H1 (cell line): ENCODE measurements around the gene HID1. TPM values are rescaled to one million over a fixed set of nuclear protein-coding genes. Genes with fewer than 3 reads are reported as not detected.

Experiments
- CTCF ChIA-PET: fragments of 300-600 bp; sonication (Branson Sonifier 250); formaldehyde crosslinking; loops from one replicate; lab custom pipeline; 2021; ENCODE audit not compliant: partially characterized antibody; lab: Charles Lee
- POLR2A ChIA-PET: fragments of 300-600 bp; sonication (Branson Sonifier 250); formaldehyde crosslinking; loops from one replicate; lab custom pipeline; 2021; ENCODE audit warnings: inconsistent platforms; ENCODE audit not compliant: partially characterized antibody; lab: Charles Lee
- DNase-seq, 2 experiments: peaks; one replicate each; pipeline versions ENCODE4 v3.0.0 to v3.0.0-alpha.2; 2010 to 2022; ENCODE audit warnings: low spot score in 2 of 2, low read depth in 1 of 2, mixed read lengths in 1 of 2
- FAIRE-seq: peaks from 2 replicates; lab custom pipeline; 2011; peaks lifted over from hg19 to GRCh38; lab: Jason Lieb, UNC
- H2AFZ ChIP-seq: 2 replicates; pipeline ENCODE4 v1.8.1; 2012; ENCODE audit warnings: low read length, inconsistent platforms
- H2AK5ac ChIP-seq: 2 replicates; pipeline ENCODE4 v1.6.1; 2013; ENCODE audit warnings: low read depth, low read length
- H2BK120ac ChIP-seq: replicated peaks from 2 replicates; pipeline ENCODE3; 2013; ENCODE audit warnings: low read depth, low read length, inconsistent platforms
- H2BK12ac ChIP-seq: 2 replicates; pipeline ENCODE4 v1.6.1; 2013; ENCODE audit warnings: low read depth, low read length
- H2BK15ac ChIP-seq: 2 replicates; pipeline ENCODE4 v1.6.1; 2013; ENCODE audit warnings: low read length
- H2BK20ac ChIP-seq: 2 replicates; pipeline ENCODE4 v1.6.1; 2013; ENCODE audit warnings: low read length
- H2BK5ac ChIP-seq: 2 replicates; pipeline ENCODE4 v1.6.1; 2013; ENCODE audit warnings: low read depth, low read length
- H3K14ac ChIP-seq: 2 replicates; pipeline ENCODE4 v1.6.1; 2013; ENCODE audit warnings: inconsistent platforms; ENCODE audit not compliant: insufficient read length
- H3K18ac ChIP-seq: 2 replicates; pipeline ENCODE4 v1.6.1; 2013; ENCODE audit warnings: low read length; ENCODE audit errors: extremely low read depth
- H3K23ac ChIP-seq: 2 replicates; pipeline ENCODE4 v1.6.1; 2013; ENCODE audit warnings: inconsistent platforms; ENCODE audit not compliant: insufficient read length
- H3K23me2 ChIP-seq: 2 replicates; pipeline ENCODE4 v1.6.1; 2013; ENCODE audit warnings: low read depth, low read length
- H3K27ac ChIP-seq: 2 replicates; pipeline ENCODE4 v1.6.1; 2011; ENCODE audit warnings: low read depth, low read length, inconsistent platforms
- H3K27me3 ChIP-seq, 4 experiments: replicated peaks in 1 of 4; 1 replicate in 1 of 4; 2 replicates in 3 of 4; pipeline versions ENCODE4 v1.6.1 to v1.8.1; 2011 to 2013; ENCODE audit warnings: low read length in 3 of 4, mild to moderate bottlenecking in 3 of 4, inconsistent platforms in 2 of 4, mixed read lengths in 2 of 4, moderate library complexity in 1 of 4; ENCODE audit not compliant: control insufficient read depth in 3 of 4, insufficient read depth in 3 of 4; ENCODE audit errors: extremely low read depth in 1 of 4
- H3K36me3 ChIP-seq, 4 experiments: 2 replicates each; pipeline versions ENCODE4 v1.6.1 to v1.8.1; 2011 to 2013; ENCODE audit warnings: mild to moderate bottlenecking in 4 of 4, low read length in 3 of 4, moderate library complexity in 2 of 4, control low read depth in 1 of 4, inconsistent platforms in 1 of 4; ENCODE audit not compliant: insufficient read depth in 4 of 4, control insufficient read depth in 2 of 4
- H3K4ac ChIP-seq: replicated peaks from 2 replicates; pipeline ENCODE3; 2013; ENCODE audit warnings: low read length, low read depth, mixed read lengths, inconsistent platforms; ENCODE audit not compliant: insufficient read length
- H3K4me1 ChIP-seq, 4 experiments: replicated peaks in 1 of 4; 1 replicate in 1 of 4; 2 replicates in 3 of 4; pipeline versions ENCODE4 v1.6.1 to v1.8.1; 2011 to 2013; ENCODE audit warnings: low read length in 3 of 4, inconsistent platforms in 2 of 4, mixed read lengths in 1 of 4; ENCODE audit not compliant: insufficient read depth in 4 of 4, control insufficient read depth in 3 of 4
- H3K4me2 ChIP-seq, 2 experiments: 2 replicates each; pipeline versions ENCODE4 v1.6.1 to v1.8.1; 2011 to 2013; ENCODE audit warnings: low read depth in 2 of 2, low read length in 2 of 2, control low read depth in 1 of 2, inconsistent platforms in 1 of 2, mild to moderate bottlenecking in 1 of 2; ENCODE audit not compliant: insufficient read depth in 1 of 2
- H3K4me3 ChIP-seq, 4 experiments: fragments of 200-600, 300-600 bp in 1 of 4; sonication (generic), shearing (Covaris generic), sonication (Bioruptor Twin) in 1 of 4; 2 replicates each; pipeline versions ENCODE4 v1.5.1 to v1.8.1; 2011 to 2016; ENCODE audit warnings: low read length in 4 of 4, low read depth in 3 of 4, control low read depth in 2 of 4, inconsistent platforms in 2 of 4, mild to moderate bottlenecking in 2 of 4, mixed read lengths in 1 of 4, moderate library complexity in 1 of 4; ENCODE audit not compliant: insufficient read depth in 2 of 4; ENCODE audit errors: extremely low read depth in 1 of 4
- H3K56ac ChIP-seq: replicated peaks from 2 replicates; pipeline ENCODE3; 2013; ENCODE audit warnings: low read depth, mild to moderate bottlenecking, mixed read lengths, low read length, inconsistent platforms; ENCODE audit not compliant: insufficient read length
- H3K79me1 ChIP-seq: 2 replicates; pipeline ENCODE4 v1.6.1; 2013; ENCODE audit warnings: low read depth, low read length, control low read depth
- H3K79me2 ChIP-seq, 2 experiments: 2 replicates each; pipeline versions ENCODE4 v1.6.1 to v1.8.1; 2012 to 2013; ENCODE audit warnings: low read length in 2 of 2, mild to moderate bottlenecking in 2 of 2, inconsistent platforms in 1 of 2; ENCODE audit not compliant: insufficient read depth in 2 of 2, control insufficient read depth in 1 of 2
- H3K9ac ChIP-seq, 4 experiments: replicated peaks in 1 of 4; 1 replicate in 1 of 4; 2 replicates in 3 of 4; pipeline versions ENCODE4 v1.6.1 to v1.8.1; 2011 to 2013; ENCODE audit warnings: low read depth in 3 of 4, low read length in 3 of 4, control low read depth in 2 of 4, mild to moderate bottlenecking in 2 of 4, moderate library complexity in 2 of 4, inconsistent platforms in 1 of 4; ENCODE audit errors: extremely low read depth in 1 of 4
- H3K9me3 ChIP-seq, 2 experiments: 2 replicates each; pipeline versions ENCODE4 v1.6.1 to v1.8.1; 2012 to 2013; ENCODE audit warnings: mild to moderate bottlenecking in 2 of 2, moderate library complexity in 2 of 2, control low read depth in 1 of 2, inconsistent platforms in 1 of 2, low read depth in 1 of 2, low read length in 1 of 2, mixed read lengths in 1 of 2; ENCODE audit not compliant: insufficient read depth in 2 of 2
- H4K20me1 ChIP-seq, 2 experiments: replicated peaks in 1 of 2; 2 replicates each; pipeline versions ENCODE3 to v1.8.1; 2011 to 2013; ENCODE audit warnings: inconsistent platforms in 2 of 2, low read length in 2 of 2, mild to moderate bottlenecking in 1 of 2; ENCODE audit not compliant: insufficient read depth in 2 of 2, control insufficient read depth in 1 of 2
- H4K5ac ChIP-seq: 2 replicates; pipeline ENCODE4 v1.6.1; 2013; ENCODE audit warnings: low read length, low read depth, mixed read lengths, inconsistent platforms; ENCODE audit not compliant: insufficient read length
- H4K8ac ChIP-seq: 2 replicates; pipeline ENCODE4 v1.8.0; 2013; ENCODE audit warnings: mild to moderate bottlenecking, moderate library complexity, low read length, inconsistent platforms; ENCODE audit not compliant: insufficient read depth; ENCODE audit errors: extremely low read depth
- H4K91ac ChIP-seq: replicated peaks from 2 replicates; pipeline ENCODE3; 2013; ENCODE audit warnings: low read length, mixed read lengths, inconsistent platforms; ENCODE audit not compliant: insufficient read length
- ASH2L ChIP-seq: fragments of 200-600, 300-600 bp; sonication (generic); IDR thresholded peaks from one replicate; pipeline ENCODE4 v1.7.1; 2017; ENCODE audit warnings: low read length
- CHD2 ChIP-seq: IDR thresholded peaks from 2 replicates; pipeline ENCODE4 v1.6.1; 2012; ENCODE audit warnings: low read length, improper control_type of control experiment
- KDM4A ChIP-seq: IDR thresholded peaks from one replicate; pipeline ENCODE4 v1.7.1; 2012; ENCODE audit warnings: low read depth, mild to moderate bottlenecking, moderate library complexity, low read length, inconsistent platforms; ENCODE audit not compliant: severe bottlenecking
- PHF8 ChIP-seq: fragments of 200-600 bp; sonication (generic); conservative IDR thresholded peaks from 2 replicates; pipeline ENCODE4 v1.7.1; 2012; ENCODE audit warnings: low read depth, mild to moderate bottlenecking, inconsistent platforms, low read length, moderate library complexity
- RBBP5 ChIP-seq: IDR thresholded peaks from 2 replicates; pipeline ENCODE4 v1.7.1; 2012; ENCODE audit warnings: low read depth, mild to moderate bottlenecking, inconsistent platforms, low read length, moderate library complexity, borderline replicate concordance
- RFX5 ChIP-seq: IDR thresholded peaks from 2 replicates; pipeline ENCODE4 v1.6.1; 2011; ENCODE audit warnings: low read depth, low read length, improper control_type of control experiment, borderline replicate concordance
- SAP30 ChIP-seq: fragments of 300-600 bp; sonication (generic); IDR thresholded peaks from 2 replicates; pipeline ENCODE4 v1.7.1; 2012; ENCODE audit warnings: low read length, moderate library complexity, mild to moderate bottlenecking, inconsistent platforms; ENCODE audit not compliant: insufficient read depth, insufficient replicate concordance
- TCF12 ChIP-seq: IDR thresholded peaks from 2 replicates; pipeline ENCODE4 v1.6.1; 2011; ENCODE audit warnings: low read depth, mild to moderate bottlenecking, low read length
- WGBS, 2 experiments: shearing (Covaris generic) in 1 of 2; methylation state at CpG; one replicate each; pipeline versions ENCODE4 v1.1.6 to v1.1.7; 2013 to 2015; ENCODE audit warnings: low lambda C conversion rate in 2 of 2, mixed read lengths in 2 of 2, inconsistent platforms in 1 of 2, low coverage in 1 of 2, missing lambda C conversion rate in 1 of 2; ENCODE audit not compliant: insufficient replicate concordance in 2 of 2, insufficient coverage in 1 of 2, insufficient read length in 1 of 2; ENCODE audit errors: extremely low coverage in 1 of 2, missing lambda C conversion rate in 1 of 2; 5-methylcytosine and 5-hydroxymethylcytosine counted together
- long read RNA-seq, 2 experiments: library from RNA in 1 of 2; library from capped mRNA in 1 of 2; stranded (forward); transcript quantifications; one replicate each; pipeline ENCODE4 v2.0.0, GENCODE V29; 2021; ENCODE audit warnings: inconsistent platforms in 1 of 2
- polyA minus RNA-seq, 3 experiments: library from RNA; depleted of rRNA, polyadenylated mRNA; stranded (reverse); fragments of >200 nt; gene quantifications; 1 replicate in 2 of 3; 2 replicates in 1 of 3; pipeline ENCODE4 v1.2.3, GENCODE V29; 2011
- polyA plus RNA-seq, 7 experiments: library from polyadenylated mRNA; depleted of rRNA in 3 of 7; stranded (reverse) in 5 of 7; unstranded in 2 of 7; fragments of >200 nt in 5 of 7; fragments of 200-250 nt in 2 of 7; gene quantifications; 1 replicate in 5 of 7; 2 replicates in 1 of 7; 4 replicates in 1 of 7; pipeline versions ENCODE4 v1.2.1 to v1.2.3, GENCODE V29; 2011 to 2013; ENCODE audit warnings: missing spikeins in 2 of 7, mixed read lengths in 2 of 7
- total RNA-seq: library from RNA; stranded (reverse); fragmentation: NEBNext Ultra II Directional; extraction: Animal tissue kit (Norgen Biotek cat#: 25700); gene quantifications from 2 replicates; pipeline ENCODE4 v1.2.1, GENCODE V29; 2021

HID1 gene
- total RNA-seq (13.8 and 15.1 TPM in 2 replicates), polyA plus RNA-seq (2011; rRNA removed) (25.9 and 36.3 TPM in 2 replicates), polyA minus RNA-seq (2011; rRNA and poly(A)+ RNA removed) (17.9 and 18.9 TPM in 2 replicates)
- polyA plus RNA-seq (2011; cell fraction: cytosol; rRNA removed) = 10.1 TPM
- 51.4 TPM for polyA plus RNA-seq (2011; cell fraction: nucleus; rRNA removed)
- polyA plus RNA-seq (2012, experiment 1 of 2) = 8.8 to 16.5 TPM (median 15.2 TPM) in 4 replicates
- 12.7 TPM for polyA plus RNA-seq (2012, experiment 2 of 2)
- polyA plus RNA-seq (2013, experiment 1 of 2) = 10.6 TPM
- polyA plus RNA-seq (2013, experiment 2 of 2) = 10.6 TPM
- polyA minus RNA-seq (2011; cell fraction: cytosol; rRNA and poly(A)+ RNA removed) = 8.1 TPM
- 17.8 TPM for polyA minus RNA-seq (2011; cell fraction: nucleus; rRNA and poly(A)+ RNA removed)
- long read RNA-seq, experiment 1, partial matches to known transcripts = 9 of 15 reads
- long read RNA-seq, experiment 1, other reads (novel, unspliced or antisense) = 3 of 15 reads
- long read RNA-seq, experiment 2, partial matches to known transcripts = 2 of 3 reads
- long read RNA-seq, experiment 2, other reads (novel, unspliced or antisense) = 1 of 3 reads

GRCh38 chr17:74972107-74972972 is at the start of gene HID1:
Gene HID1, minus strand, starts transcription at chr17:74972759. Its CDS starts 103 bp downstream, at chr17:74972656.
- peak within 1 kb of the TSS; percentile 84 to 87 for H3K4me2 ChIP-seq
- H3K27me3 ChIP-seq = peaks cover 17 to 43% (median 37%) of the 10 kb centered on the region in 4 experiments
- peak within 1 kb of the TSS; percentile 48 for H3K18ac ChIP-seq
- no peak within 1 kb of the TSS for H4K91ac ChIP-seq
- H3K4ac ChIP-seq = no peak within 1 kb of the TSS
- WGBS, 2 experiments = 5% methylated on average over 21 of the region's 95 CpGs; no CpG with 5 or more reads in 1 of the 2 experiments
- FAIRE-seq = no peak
- no peak within 1 kb of the TSS for H2BK120ac ChIP-seq
- peak in 1 of 2 experiments; percentile 91 for DNase-seq
- H3K4me1 ChIP-seq = peaks cover 0 to 15% (median 9%) of the 10 kb centered on the region in 4 experiments; a peak in 6 of 7 replicates
- no peak within 1 kb of the TSS for H3K23ac ChIP-seq
- no peak within 1 kb of the TSS for H2BK5ac ChIP-seq
- H3K79me1 ChIP-seq = no peaks in the 10 kb centered on the region
- peak within 1 kb of the TSS; percentile 46 for H2BK15ac ChIP-seq
- H3K27ac ChIP-seq = no peak within 1 kb of the TSS
- H4K5ac ChIP-seq = peak within 1 kb of the TSS; percentile 6
- H3K9me3 ChIP-seq = no peaks in the 10 kb centered on the region
- H4K8ac ChIP-seq = peak within 1 kb of the TSS; percentile 14; the same call in 1 of the 2 replicates
- no peaks in the 10 kb centered on the region for H4K20me1 ChIP-seq
- H3K56ac ChIP-seq = no peak within 1 kb of the TSS
- H3K36me3 ChIP-seq = no peaks in the 10 kb centered on the region
- ChIA-PET POLR2A (interaction anchor here (0.9 to 6.5 kb wide), 14 partner anchors 8 to 74 kb away, joined by 3 to 48 read pairs (median 3); partner anchors contain the start of genes ATP5PD, CDR2L and MRPL58), CTCF (interaction anchor here (0.6 to 19.8 kb wide), 11 partner anchors 10 to 200 kb away, joined by 3 to 345 read pairs (median 7); partner anchors contain the start of gene MRPL58)
- H2AFZ ChIP-seq = peak within 1 kb of the TSS; percentile 89; the same call in 1 of the 2 replicates
- no peaks in the 10 kb centered on the region for H3K79me2 ChIP-seq
- H2BK20ac ChIP-seq = no peak within 1 kb of the TSS
- no peak within 1 kb of the TSS for H3K14ac ChIP-seq
- peak within 1 kb of the TSS; percentile 62 to 92 (median 62) for H3K4me3 ChIP-seq
- peaks cover 10% of the 10 kb centered on the region; the same call in 1 of the 2 replicates for H3K23me2 ChIP-seq
- peak within 1 kb of the TSS in 1 of 4 experiments; percentile 43; a peak in 2 of 7 replicates for H3K9ac ChIP-seq
- no peak within 1 kb of the TSS; the same call in 1 of the 2 replicates for H2BK12ac ChIP-seq
- H2AK5ac ChIP-seq = no peak within 1 kb of the TSS
- TF ChIP-seq ASH2L (peak; percentile 32), CHD2 (no peak), TCF12 (no peak), KDM4A (peak; percentile 61), RFX5 (no peak), SAP30 (no peak), RBBP5 (peak; percentile 34; the same call in 1 of the 2 replicates), PHF8 (peak; percentile 47; the same call in 1 of the 2 replicates)
